Measurements from ENCODE around the gene C9orf57. TPM values are rescaled to one million over a fixed set of nuclear protein-coding genes. Genes with fewer than 3 reads are reported as not detected.

Gene C9orf57
- total and polyA plus RNA-seq, 9 of the 15 experiments (the other 6 are each of a cell fraction or from before 2014, with no cell fraction given), result not detected

DNA sequence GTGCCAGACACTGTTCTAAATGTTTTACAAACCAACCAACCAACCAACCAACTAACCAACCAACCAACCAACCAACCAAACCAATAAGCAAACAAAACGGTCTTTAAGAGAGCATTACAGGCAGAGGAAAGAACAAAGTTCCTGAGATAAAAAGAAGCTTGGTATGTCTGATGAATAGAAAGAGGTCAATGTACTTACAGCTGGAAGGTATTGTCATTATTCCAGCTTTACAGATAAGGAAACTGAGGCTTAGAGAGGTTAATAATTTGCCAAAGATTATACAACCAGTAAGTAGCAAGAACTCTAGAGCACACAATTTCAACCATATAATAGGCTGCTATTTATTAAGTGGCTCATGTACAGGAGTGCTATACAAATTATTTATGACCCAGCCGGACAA, 29.6 kb downstream of the C9orf57 start:
- FAIRE-seq (no peak), DNase-seq (ENCODE audit: extremely low read depth in 1 of 4, low spot score in 3 of 4) (no peak), ATAC-seq (no peak)
- H3K4me3 ChIP-seq, result no peak overlapping the region
- H3K4me2 ChIP-seq (ENCODE audit: insufficient read depth, low read length), result no peak overlapping the region
- no peaks in the 10 kb centered on the region for H3K36me3 ChIP-seq (ENCODE audit: control insufficient read depth, insufficient read depth, low read length)
- in situ Hi-C loops (cut with MboI), result loop anchor here (10.0 kb wide), 3 partner anchors 226 to 794 kb away; no protein-coding TSS in a partner anchor
- no peak overlapping the region for H3K27ac ChIP-seq (ENCODE audit: extremely low read depth, low read depth, low read length)
- no peaks in the 10 kb centered on the region for H4K20me1 ChIP-seq (replicated peaks; ENCODE audit: control insufficient read depth, insufficient read depth, low read length)
- no peaks in the 10 kb centered on the region for H3K79me2 ChIP-seq (ENCODE audit: control insufficient read depth, insufficient read depth, low read length)
- H3K9me3 ChIP-seq (replicated peaks; ENCODE audit: control insufficient read depth, insufficient read depth, low read depth, low read length), result no peaks in the 10 kb centered on the region
- intact Hi-C loops (cut with micrococcal nuclease), result no loop called here
- BruUV-seq (replicated peaks), result no TSS peak
- H3K4me1 ChIP-seq (replicated peaks in 1 of 2; ENCODE audit: control insufficient read depth in 2 of 2, insufficient read depth in 2 of 2, low read length in 2 of 2), result no peaks in the 10 kb centered on the region
- no peaks in the 10 kb centered on the region for H3K9me1 ChIP-seq (ENCODE audit: control insufficient read depth, insufficient read depth, low read length)
- no peak overlapping the region for H3K9ac ChIP-seq (ENCODE audit: insufficient read depth in 1 of 2, low read depth in 2 of 2, low read length in 2 of 2)
- no peaks in the 10 kb centered on the region for H3K27me3 ChIP-seq (ENCODE audit: control insufficient read depth in 2 of 2, insufficient read depth in 2 of 2, low read length in 2 of 2)
- no peak overlapping the region for H2AFZ ChIP-seq (ENCODE audit: low read depth, low read length)
- ChIA-PET CTCF (ENCODE audit: low intra/inter-chr PET ratio) (no interaction called here), POLR2A (no interaction called here)
- WGBS (ENCODE audit: insufficient coverage, low coverage, missing lambda C conversion rate), result 0% methylated on average over 2 of the region's 2 CpGs
- TF ChIP-seq, protein P1, sequence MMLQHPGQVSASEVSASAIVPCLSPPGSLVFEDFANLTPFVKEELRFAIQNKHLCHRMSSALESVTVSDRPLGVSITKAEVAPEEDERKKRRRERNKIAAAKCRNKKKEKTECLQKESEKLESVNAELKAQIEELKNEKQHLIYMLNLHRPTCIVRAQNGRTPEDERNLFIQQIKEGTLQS (IDR thresholded peaks at IDR 0.05), result no peak
- TF ChIP-seq, protein P1 (CRISPR knock-in tag; conservative IDR thresholded peaks at IDR 0.05), result no peak
- TF ChIP-seq MTA1 (IDR thresholded peaks at IDR 0.05; ENCODE audit: borderline replicate concordance) (no peak), ZNF717 (CRISPR knock-in tag; IDR thresholded peaks at IDR 0.05) (no peak), KDM1A (IDR thresholded peaks at IDR 0.05) (no peak), TARDBP (IDR thresholded peaks at IDR 0.05) (no peak), TEAD1 (CRISPR knock-in tag; IDR thresholded peaks at IDR 0.05) (no peak), SMARCC2 (IDR thresholded peaks at IDR 0.05; ENCODE audit: low read depth) (no peak), ZNF707 (CRISPR knock-in tag; conservative IDR thresholded peaks at IDR 0.05) (no peak), ZNF133 (CRISPR knock-in tag; IDR thresholded peaks at IDR 0.05) (no peak), L3MBTL2 (IDR thresholded peaks at IDR 0.05) (no peak), PTRF (tag; IDR thresholded peaks at IDR 0.05) (no peak), SMARCB1 (IDR thresholded peaks at IDR 0.05; ENCODE audit: insufficient read length, low read depth) (no peak), STAT5A (IDR thresholded peaks at IDR 0.05; ENCODE audit: borderline replicate concordance, low read length) (no peak), FOXK2 (conservative IDR thresholded peaks at IDR 0.05 in 1 of 2, IDR thresholded peaks at IDR 0.05 in 1 of 2; ENCODE audit: low read depth in 2 of 2) (no peak)
- TF ChIP-seq, protein P2, sequence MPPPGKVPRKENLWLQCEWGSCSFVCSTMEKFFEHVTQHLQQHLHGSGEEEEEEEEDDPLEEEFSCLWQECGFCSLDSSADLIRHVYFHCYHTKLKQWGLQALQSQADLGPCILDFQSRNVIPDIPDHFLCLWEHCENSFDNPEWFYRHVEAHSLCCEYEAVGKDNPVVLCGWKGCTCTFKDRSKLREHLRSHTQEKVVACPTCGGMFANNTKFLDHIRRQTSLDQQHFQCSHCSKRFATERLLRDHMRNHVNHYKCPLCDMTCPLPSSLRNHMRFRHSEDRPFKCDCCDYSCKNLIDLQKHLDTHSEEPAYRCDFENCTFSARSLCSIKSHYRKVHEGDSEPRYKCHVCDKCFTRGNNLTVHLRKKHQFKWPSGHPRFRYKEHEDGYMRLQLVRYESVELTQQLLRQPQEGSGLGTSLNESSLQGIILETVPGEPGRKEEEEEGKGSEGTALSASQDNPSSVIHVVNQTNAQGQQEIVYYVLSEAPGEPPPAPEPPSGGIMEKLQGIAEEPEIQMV (tag; conservative IDR thresholded peaks at IDR 0.05; ENCODE audit: low read depth), result no peak
- TF ChIP-seq, protein P3, sequence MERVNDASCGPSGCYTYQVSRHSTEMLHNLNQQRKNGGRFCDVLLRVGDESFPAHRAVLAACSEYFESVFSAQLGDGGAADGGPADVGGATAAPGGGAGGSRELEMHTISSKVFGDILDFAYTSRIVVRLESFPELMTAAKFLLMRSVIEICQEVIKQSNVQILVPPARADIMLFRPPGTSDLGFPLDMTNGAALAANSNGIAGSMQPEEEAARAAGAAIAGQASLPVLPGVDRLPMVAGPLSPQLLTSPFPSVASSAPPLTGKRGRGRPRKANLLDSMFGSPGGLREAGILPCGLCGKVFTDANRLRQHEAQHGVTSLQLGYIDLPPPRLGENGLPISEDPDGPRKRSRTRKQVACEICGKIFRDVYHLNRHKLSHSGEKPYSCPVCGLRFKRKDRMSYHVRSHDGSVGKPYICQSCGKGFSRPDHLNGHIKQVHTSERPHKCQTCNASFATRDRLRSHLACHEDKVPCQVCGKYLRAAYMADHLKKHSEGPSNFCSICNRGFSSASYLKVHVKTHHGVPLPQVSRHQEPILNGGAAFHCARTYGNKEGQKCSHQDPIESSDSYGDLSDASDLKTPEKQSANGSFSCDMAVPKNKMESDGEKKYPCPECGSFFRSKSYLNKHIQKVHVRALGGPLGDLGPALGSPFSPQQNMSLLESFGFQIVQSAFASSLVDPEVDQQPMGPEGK (CRISPR knock-in tag; IDR thresholded peaks at IDR 0.05; ENCODE audit: borderline replicate concordance), result no peak
- TF ChIP-seq, protein P4, sequence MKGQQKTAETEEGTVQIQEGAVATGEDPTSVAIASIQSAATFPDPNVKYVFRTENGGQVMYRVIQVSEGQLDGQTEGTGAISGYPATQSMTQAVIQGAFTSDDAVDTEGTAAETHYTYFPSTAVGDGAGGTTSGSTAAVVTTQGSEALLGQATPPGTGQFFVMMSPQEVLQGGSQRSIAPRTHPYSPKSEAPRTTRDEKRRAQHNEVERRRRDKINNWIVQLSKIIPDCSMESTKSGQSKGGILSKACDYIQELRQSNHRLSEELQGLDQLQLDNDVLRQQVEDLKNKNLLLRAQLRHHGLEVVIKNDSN (CRISPR knock-in tag; IDR thresholded peaks at IDR 0.05), result no peak
- TF ChIP-seq, protein P5, sequence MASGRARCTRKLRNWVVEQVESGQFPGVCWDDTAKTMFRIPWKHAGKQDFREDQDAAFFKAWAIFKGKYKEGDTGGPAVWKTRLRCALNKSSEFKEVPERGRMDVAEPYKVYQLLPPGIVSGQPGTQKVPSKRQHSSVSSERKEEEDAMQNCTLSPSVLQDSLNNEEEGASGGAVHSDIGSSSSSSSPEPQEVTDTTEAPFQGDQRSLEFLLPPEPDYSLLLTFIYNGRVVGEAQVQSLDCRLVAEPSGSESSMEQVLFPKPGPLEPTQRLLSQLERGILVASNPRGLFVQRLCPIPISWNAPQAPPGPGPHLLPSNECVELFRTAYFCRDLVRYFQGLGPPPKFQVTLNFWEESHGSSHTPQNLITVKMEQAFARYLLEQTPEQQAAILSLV (tag; IDR thresholded peaks at IDR 0.05), result no peak

Measured in K562 (cell line).